Effector CD4-positive, alpha-beta T cell (primary cell): ENCODE measurements around the gene MEX3D.
"Not testable (repeated sequence)": the region's sequence is repeated elsewhere in the genome, so short reads cannot be mapped to it uniquely, and the experiment has no call there.

Experiments used
- DNase-seq: peaks from one replicate; pipeline ENCODE4 v3.0.0-alpha.2; 2020

Gene MEX3D

DNA sequence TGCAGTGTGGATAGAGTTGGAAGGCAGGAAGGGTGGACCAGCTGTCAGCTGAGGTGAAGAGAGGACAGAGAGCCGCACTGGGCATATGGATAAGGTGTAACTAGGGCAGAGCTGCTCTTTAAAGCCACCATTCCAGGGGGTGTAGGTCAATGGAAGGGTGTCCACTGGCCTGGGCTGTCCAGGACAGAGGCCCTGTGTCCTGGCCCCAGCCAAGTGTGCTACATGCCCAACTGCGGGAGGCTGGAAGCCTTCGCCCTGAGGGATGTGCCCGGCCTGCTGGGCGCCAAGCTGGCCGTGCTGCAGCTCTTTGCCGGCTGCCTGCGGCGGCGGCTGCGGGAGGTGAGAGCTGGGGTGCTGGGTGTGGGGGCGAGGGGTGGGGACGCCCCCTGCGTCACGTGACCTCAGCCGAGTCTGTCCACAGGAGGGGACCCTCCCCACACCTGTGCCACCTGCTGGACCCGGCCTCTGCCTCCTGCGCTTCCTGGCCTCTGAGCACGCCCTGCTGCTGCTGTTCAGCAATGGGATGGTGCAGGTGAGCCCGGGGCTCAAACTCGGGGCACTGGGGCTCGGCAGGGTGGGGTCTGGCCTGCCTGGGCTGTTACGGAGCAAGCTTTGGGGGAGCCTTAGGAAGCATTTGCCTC, 34.5 kb downstream of the MEX3D start:
- DNase-seq, result no peak

DNA sequence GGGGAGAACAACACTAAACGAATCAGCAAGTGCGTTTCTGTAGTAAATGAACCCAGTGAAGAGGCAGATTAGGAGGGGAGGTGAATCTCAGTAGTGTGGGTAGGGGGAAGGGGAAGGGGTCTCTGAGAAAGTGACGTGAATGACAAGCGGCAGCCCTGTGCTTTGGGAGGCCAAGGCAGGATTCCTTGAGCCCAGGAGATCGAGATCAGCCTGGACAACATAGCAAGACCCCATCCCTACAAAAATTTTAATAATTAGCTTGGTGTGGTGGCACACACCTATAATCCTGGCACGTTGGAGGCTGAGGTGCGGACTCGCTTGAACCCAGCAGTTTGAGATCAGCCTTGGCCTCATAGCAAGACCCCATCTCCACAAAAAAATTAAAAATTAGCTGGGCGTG, 36.1 kb downstream of the MEX3D start:
- no peak for DNase-seq

DNA sequence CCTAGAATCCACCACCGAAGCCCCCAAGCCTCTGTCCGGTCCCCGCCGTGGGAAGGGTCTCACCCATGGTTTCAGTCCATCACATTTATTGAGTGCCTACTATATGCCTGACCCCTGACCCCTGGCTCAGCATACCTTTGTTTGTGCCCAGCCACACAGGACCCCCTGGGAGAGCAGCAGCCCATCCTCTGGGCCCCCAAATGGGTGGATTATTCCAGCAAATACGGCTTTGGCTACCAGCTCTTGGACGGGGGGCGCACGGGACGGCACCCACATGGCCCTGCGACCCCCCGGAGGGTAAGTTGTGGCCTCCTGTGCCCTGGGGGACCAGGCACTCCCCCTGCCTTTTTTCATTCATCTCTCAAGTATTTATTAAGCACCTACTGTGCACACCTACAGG, 36.5 kb downstream of the MEX3D start:
- no peak for DNase-seq

DNA sequence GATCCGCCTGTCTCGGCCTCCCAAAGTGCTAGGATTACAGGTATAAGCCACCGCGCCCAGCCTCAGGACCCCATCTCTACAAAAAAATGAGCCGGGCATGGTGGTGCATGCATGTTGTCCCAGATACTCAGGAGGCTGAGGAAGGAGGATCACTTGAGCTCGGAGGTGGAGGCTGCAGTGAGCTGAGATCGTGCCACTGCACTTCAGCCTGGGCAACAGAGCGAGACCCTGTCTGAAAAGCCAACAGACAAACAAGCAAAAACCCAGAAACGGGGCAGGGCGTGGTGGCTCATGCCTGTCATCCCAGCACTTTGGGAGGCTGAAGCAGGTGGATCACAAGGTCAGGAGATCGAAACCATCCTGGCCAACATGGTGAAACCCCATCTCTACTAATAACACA, 37.3 kb downstream of the MEX3D start:
- not testable (repeated sequence) for DNase-seq

DNA sequence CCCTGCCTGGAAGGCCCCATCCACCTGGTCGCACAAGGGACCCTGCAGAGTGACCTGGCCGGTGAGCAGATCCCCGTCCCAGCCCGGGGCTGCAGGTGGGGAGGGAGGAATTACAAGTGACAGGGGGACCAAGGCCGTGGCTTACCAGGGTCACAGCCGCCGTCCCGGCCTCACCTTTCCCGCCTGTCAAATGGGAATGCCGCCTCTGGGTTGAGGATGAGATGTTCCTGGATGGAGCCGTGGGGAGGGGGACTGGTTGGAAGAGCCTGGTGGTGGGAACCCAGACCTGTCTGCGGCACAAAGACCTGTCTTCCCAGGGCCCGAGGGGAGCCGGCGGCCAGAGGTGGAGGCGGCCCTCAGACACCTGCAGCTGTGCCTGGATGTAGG, 38.7 kb downstream of the MEX3D start:
- no peak for DNase-seq

DNA sequence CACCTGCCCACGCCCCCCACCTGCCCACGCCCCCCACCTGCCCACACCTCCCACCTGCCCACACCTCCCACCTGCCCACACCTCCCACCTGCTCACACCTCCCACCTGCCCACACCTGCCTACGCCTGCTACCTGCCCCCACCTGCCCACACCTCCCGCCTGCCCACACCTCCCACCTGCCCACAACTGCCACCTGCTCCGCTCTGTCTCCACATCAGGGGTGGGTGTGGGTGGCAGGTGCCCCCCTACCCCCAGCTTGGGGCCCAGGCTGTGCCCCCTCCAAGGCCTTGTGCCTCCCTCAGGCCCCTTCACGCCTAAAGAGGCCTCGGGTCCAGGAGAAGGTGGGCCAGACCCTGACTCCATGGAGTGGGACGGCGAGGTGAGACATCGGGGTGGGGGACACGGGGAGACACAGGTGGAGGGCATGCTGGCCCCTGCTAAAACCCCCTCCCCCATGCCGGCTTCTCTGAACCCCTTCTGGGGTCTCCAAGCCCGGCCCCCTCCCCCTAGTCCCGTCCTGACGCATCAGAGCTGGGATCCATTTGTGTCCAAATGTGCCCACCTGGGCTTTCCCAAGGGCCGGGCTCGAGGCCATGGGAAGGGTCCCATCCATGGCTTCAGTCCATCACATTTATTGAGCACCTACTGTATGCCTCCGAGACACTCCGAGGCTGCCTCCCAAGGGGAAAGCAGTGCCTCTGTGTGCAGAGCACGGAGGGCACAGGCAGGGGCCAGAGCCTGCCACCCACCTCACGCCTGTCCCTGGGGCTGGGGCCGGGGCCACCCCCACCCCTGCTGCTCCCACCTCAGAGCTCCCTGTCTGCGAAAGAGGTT, 39.3 kb downstream of the MEX3D start:
- no peak for DNase-seq

DNA sequence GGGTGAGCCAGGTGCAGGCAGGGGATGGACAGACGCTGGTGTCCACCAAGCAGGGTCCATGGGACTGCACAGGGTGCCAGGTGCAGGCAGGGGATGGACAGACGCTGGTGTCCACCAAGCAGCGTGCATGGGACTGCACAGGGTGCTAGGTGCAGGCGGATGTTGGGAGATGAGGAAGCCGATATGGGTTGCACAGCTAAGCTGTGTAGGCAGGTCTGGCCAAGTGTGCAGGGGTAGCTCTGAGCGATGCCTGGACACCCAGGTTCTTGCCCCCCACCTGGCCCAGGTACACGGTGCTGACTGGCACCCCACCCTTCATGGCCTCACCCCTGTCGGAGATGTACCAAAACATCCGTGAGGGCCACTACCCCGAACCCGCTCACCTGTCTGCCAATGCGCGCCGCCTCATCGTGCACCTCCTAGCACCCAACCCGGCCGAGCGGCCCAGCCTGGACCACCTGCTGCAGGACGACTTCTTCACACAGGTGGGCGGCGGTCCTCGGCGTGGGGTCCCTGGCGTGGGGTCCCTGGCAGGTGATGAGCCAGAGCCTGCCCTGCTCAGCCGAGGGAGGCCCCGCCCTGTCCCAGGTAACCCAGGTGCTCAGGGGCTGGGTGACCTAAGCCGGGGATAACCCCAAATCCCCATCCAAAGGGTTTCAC, 40.3 kb downstream of the MEX3D start:
- DNase-seq, result no peak

DNA sequence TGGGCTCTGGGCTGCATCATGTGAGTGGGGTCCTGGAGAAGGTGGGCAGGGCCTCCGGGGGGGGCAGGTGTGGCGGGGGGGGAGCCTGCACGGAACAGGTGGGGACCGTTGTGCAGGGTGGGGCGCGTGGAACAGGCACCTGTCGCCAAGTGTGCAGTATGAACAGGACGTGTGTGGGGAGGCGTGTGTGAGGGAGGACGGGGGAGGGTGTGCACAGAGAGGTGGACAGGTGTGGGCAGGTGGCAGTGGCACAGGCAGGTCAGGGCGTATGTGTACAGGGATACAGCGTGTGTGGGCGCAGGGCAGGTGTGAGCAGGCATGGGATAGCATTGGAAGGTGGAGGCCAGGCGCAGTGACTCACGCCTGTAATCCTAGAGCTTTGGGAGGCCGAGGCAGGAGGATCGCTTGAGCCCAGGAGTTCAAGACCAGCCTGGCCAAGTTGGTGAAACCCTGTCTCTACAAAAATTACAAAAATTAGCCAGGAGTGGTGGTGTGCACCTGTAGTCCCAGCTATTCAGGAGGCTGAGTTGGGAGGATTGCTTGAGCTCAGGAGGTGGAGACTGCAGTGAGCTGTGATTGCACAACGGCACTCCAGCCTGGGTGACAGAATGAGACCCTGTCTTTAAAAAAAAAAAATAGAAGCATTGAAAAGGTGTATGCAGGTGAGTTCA, 41.0 kb downstream of the MEX3D start:
- DNase-seq, result no peak

DNA sequence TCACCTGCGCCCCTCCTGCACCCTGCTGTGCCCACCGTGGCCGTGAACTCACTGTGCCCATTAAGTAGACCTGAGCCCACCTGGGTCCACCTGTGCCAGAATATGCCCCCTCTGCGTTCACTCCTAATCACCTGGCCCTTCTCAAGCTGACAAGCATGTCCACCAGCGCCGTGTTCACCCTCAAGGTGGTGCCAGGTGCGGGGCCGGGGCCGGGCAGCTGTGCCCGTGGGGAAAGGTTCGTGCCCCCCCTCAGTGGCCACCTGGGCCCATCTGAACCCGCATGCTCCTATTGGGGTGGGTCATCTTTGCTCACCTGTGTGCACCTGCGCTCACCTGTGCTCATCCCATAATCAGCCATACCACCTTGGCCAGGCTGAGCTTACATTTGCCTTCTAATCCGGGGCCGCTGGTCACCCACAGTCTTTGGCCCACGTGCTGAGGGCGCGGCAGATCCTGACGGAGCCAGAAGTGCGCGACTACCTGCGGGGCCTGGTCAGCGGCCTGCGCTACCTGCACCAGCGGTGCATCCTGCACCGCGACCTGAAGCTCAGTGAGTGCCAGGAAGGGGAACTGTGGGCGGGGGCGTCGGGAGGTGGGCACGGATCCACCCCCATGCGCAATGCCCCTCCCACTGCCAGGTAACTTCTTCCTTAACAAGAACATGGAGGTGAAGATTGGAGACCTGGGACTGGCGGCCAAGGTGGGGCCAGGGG, 41.9 kb downstream of the MEX3D start:
- no peak for DNase-seq

DNA sequence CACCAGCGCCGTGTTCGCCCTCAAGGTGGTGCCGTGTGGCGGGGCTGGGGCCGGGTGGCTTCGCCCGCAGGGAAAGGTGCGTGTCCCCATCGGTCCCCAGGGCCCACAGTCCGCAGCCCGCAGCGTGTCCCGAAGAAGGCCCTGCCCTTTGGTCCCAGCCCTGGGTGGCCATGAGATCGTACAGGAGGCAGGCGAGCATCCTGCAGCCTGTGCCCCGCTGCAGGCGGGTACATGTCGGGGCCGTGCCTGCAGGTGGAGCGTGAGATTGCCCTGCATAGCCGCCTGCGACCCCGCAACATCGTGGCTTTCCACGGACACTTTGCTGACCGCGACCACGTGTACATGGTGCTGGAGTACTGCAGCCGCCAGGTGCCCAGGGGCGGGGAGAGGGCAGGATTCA, 42.8 kb downstream of the MEX3D start:
- DNase-seq, result no peak

DNA sequence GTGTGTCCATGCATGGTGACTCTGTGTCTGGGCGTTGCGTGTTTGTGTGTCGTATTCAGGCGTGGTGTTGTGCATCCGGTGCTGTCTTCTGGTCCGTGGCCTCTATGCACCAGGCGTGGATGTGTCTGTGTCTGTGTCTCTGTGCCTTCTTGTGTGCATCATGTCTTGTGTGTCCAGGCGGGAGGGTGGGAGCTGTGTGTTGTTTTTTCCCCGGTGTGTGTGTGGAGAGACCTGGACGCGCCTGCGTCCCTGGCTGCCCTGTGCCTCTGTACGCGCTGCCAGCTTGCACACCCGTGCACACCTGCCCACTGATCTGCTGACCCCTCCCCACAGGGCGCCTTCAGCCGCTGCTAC, 43.2 kb downstream of the MEX3D start:
- no peak for DNase-seq

DNA sequence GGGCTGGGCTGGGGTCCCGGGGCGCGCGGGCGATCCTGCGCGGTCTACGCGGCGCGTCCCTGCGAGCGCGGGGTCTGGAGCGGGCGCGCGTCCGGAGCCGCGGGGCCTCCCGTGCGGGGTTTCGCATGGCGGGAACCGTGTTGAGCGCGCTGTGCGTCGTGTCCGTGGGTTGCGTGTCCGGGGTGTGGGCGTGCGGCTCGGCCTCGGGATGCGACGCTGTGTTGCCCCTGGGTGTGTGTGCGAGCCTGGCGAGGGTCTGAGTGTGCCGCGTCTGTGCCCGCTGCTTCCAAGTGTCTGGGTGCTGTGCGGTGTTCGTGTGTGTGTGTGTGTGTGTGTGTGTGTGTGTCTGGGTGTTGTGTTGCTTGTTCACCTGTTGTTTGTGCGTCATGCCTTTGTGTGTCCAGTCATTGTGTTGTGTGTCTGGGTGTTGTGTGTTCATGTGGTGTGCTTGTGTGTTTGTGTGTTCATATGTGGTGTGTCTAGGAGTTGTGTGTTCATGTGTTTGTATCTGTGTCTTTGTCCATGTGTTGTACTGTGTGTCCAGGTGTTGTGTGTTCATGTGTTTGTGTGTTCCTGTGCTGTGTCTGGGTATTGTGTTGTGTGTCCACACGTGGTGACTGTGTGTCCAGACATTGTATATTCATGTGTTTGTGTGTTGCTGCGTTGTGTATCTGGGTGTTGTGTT, 43.7 kb downstream of the MEX3D start:
- no peak for DNase-seq

DNA sequence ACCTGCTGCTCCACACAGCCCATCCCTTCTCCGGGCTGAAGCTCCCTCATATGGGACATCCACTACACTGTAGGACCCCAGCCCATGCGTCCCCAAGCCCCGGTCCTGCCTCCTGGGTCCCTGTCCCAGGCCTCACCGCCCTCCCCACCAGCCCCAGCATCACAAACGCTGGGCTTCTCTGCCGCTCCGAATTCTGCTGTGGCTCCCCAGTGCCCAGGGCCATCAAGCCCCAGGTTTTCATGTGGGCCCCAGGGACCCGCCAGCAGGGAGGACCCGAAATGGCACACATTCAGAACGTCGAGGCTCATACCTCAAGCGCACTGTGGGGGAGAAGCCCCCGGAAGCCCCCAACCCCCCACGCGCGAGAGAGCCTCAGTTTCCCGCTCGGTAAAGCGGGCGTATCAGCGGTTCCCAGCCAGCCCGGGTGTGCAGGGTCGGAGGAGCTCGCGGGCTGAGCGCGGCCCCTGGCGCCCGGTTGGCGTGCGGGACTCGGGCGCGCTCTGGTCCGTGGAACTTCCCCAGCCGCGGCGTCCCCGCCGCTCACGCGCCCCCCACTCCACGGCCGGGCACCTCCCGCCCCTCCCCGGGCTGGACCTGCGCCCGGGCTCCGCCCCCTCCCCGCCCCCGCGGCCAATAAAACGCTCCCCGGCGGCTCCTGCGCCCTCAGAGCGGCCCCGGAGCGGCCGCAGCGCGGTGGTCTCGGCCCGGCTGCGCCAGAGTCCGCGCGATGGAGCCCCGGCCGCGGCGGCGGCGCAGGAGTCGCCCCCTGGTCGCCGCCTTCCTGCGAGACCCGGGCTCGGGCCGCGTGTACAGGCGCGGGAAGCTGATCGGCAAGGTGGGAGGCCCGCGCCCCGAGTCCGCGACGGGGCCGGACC, 44.5 kb downstream of the MEX3D start, which contains the start of gene PLK5:
Gene PLK5, plus strand, starts transcription at position 666 of the 875 bp plus-strand sequence. CDS start 2,920 bp downstream, outside the sequence.
- DNase-seq, result no peak

DNA sequence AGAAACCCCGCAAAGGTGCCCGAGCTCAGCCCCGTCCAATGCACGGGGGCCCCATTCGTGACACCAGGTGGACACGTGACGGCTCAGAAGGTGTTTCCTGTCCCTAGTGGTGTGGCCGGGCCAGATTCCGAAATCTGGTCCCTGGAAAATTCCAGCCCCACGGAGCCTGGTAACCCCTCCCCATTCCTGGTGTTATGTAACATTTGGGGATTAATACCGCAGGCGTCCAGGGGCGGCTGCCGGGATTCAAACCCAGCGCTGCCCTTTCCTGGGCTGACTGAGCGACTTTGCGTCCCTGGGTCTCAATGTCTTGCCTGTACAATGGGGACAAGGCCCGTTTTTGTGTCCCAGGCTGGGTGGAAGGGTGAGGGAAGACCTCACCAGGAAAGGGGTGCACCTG, 45.3 kb downstream of the MEX3D start:
- DNase-seq, result no peak

DNA sequence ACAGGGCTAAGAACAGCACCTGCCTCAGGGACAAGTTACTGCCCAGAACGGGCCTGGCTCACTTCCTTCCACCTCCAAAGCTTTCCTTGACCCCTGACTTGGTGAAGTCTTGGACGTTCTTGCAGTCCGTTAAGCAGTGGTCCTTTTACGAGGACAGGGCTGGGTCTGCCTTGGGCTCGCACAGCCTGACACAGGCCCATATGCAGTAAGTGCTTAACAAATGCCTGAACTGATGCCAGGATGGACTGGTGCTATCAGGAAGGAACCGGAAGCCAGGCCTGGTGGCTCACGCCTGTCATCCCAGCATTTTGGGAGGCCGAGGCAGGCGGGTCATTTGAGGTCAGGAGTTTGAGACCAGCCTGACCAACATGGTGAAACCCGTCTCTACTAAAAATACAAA, 46.1 kb downstream of the MEX3D start:
- no peak for DNase-seq

DNA sequence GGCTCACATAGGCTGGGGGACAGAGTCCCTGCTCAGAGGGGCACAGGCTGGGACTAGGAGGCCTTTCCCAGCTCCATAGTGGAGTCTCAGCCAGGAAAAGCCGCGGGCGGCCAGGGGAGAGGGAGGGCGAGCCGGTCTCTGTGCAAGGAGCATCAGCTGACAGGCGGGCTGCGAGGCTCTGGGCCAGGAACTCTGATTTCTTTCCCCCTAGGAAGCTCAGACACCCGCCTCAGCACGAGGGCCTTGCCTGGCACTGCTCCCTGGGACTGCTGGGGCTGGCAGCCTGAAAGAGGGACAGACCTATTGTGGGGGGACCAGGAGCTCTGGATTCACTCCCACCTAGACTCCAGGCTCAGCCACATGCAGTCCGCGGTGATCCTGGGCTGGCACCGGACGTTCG, 46.5 kb downstream of the MEX3D start:
- no peak for DNase-seq

DNA sequence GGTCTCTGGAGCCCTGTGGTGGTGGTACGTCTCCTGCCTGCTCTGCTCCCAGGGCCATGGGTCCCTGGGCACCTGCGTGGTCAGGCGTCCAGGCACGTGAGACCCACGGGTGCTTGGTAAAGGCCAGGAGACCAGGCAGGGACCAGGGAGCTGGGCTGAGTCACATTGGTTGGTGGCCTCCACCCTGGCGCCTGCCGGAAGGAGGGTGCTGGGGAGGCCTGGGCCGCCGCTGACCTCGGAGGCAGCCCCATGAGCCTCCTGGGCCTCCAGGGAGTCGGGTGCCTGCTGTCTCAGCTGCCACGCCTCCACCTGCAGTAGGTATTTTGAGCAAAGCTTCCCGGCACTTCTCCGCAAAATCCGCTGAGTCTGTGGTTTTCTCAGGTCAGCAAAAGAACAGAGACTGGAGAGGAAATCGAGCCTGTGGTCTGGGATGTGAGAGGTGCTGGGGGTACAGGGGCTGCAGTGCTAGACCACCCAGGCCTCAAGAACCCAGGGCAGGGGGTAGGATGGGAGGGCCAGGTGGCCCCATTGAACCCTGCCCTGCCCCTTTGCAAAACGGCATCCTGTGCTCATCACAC, 47.8 kb downstream of the MEX3D start:
- no peak for DNase-seq

DNA sequence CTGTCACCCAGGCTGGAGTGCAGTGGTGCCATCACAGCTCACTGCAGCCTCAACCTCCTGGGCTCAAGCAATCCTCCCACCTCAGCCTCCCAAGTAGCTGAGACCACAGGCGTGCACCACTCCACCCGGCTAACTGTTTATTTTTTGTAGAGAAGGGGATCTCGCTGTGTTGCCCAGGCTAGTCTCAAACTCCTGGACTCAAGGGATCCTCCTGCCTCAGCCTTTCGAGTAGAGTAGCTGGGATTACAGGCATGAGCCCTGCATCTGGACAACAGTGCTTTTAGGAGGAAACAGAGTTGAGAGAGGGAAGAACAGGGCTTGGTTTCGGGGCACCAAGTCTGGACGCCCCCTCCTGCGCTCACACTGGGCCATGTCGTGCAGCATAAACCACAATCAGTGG, 48.3 kb downstream of the MEX3D start:
- not testable (repeated sequence) for DNase-seq

DNA sequence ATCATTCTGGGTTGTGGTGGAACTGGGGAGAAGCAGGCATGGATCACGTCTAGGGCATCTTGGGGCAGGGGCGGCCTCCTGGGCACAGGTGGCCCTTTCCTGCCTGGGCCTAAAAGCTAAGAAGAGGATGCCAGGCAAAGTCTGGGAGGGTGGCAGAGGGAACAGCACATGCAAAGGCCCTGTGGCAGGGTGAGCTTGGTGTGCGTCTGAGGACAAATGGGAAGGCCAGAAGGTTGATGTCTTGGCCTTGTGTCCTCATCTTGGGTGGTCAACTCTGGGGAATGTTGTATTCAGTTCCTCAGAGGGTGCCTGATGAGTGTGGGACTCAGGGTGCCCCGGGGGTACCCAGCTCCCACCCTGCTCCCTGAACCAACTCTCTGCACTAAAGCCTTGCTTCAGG, 49.7 kb downstream of the MEX3D start:
- DNase-seq, result no peak

DNA sequence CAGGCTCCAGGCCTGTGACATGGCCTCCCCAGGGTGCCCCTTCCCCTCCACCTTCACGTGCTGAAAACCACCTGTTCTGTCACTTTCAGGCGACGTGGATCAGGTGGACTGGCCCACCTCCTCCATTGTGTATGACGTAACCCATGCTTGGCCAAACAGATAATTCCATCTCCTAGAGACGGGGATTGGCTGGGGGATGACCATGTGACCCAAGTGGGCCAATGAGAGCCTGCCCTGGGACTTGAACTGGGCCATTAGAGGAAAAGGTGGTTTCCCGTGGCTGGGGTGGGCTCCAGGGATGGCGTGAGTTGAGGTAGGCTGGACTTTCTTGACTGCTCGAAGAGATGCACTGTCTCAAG, 51.8 kb downstream of the MEX3D start:
- no peak for DNase-seq
